Measurements from ENCODE around the gene EFCAB7. TPM values are rescaled to one million over a fixed set of nuclear protein-coding genes. Genes with fewer than 3 reads are reported as not detected.

The EFCAB7 gene
- total RNA-seq, 1 experiment from 2014 or later = 3.0 TPM

DNA sequence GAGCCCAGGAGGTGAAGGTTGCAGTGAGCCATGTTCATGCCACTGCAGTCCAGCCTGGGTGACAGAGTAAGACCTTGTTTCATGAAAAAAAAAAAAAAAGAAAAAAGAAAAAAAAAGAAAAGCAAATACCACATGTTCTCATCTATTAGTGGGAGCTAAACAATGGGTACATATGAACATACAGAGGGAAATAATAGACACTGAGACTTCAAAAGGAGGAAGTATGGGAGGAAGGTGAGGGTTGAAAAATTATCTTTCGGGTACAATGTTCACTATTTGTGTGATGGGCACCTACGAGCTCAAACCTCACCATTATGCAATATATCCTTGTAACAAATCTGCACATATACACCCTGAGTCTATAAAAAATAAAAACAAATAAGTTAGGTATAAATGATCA lies 6.7 kb upstream of the EFCAB7 start:
- H2BK20ac ChIP-seq (ENCODE audit: low read depth, low read length, poor library complexity, severe bottlenecking) = no peak overlapping the region
- H4K91ac ChIP-seq (ENCODE audit: insufficient read length, low read depth, low read length) = no peak overlapping the region
- H3K4me1 ChIP-seq (ENCODE audit: insufficient read depth, low read length) = no peaks in the 10 kb centered on the region
- no peak overlapping the region for H3K56ac ChIP-seq (ENCODE audit: insufficient read length, low read depth, low read length)
- no peaks in the 10 kb centered on the region for H3K23me2 ChIP-seq (ENCODE audit: insufficient read length, low read depth, low read length, poor library complexity, severe bottlenecking)
- no peak overlapping the region for H2BK5ac ChIP-seq (ENCODE audit: insufficient read length, low read length)
- H3K4me1 Mint-ChIP-seq = peaks cover 2% of the 10 kb centered on the region in 2 experiments; a peak in 2 of 4 replicates
- no peak overlapping the region for H2BK12ac ChIP-seq (ENCODE audit: insufficient read length, low read depth, low read length)
- H2BK15ac ChIP-seq (ENCODE audit: low read depth, low read length) = no peak overlapping the region
- no peak overlapping the region for H3K4ac ChIP-seq (ENCODE audit: low read depth, low read length)
- H4K5ac ChIP-seq (ENCODE audit: insufficient read length, low read depth, low read length) = no peak overlapping the region
- H3K27ac ChIP-seq (ENCODE audit: insufficient read length, low read depth, low read length) = no peak overlapping the region
- H3K23ac ChIP-seq (ENCODE audit: insufficient read length, low read depth, low read length) = no peak overlapping the region
- H4K8ac ChIP-seq (replicated peaks; ENCODE audit: insufficient read length, low read depth, low read length) = no peak overlapping the region
- H4K20me1 ChIP-seq (ENCODE audit: control insufficient read depth, insufficient read depth, insufficient read length) = no peaks in the 10 kb centered on the region
- H3K4me3 Mint-ChIP-seq = no peak overlapping the region
- H3K27me3 ChIP-seq (ENCODE audit: insufficient read depth, low read length) = no peaks in the 10 kb centered on the region
- no peak overlapping the region for H2AFZ ChIP-seq (ENCODE audit: low read length)
- H3K79me2 ChIP-seq (ENCODE audit: insufficient read depth, low read length) = no peaks in the 10 kb centered on the region; the same call in 1 of the 2 replicates
- no peak for DNase-seq
- no peaks in the 10 kb centered on the region for H3K27me3 Mint-ChIP-seq (ENCODE audit: low read depth)
- TF ChIP-seq, protein P1, sequence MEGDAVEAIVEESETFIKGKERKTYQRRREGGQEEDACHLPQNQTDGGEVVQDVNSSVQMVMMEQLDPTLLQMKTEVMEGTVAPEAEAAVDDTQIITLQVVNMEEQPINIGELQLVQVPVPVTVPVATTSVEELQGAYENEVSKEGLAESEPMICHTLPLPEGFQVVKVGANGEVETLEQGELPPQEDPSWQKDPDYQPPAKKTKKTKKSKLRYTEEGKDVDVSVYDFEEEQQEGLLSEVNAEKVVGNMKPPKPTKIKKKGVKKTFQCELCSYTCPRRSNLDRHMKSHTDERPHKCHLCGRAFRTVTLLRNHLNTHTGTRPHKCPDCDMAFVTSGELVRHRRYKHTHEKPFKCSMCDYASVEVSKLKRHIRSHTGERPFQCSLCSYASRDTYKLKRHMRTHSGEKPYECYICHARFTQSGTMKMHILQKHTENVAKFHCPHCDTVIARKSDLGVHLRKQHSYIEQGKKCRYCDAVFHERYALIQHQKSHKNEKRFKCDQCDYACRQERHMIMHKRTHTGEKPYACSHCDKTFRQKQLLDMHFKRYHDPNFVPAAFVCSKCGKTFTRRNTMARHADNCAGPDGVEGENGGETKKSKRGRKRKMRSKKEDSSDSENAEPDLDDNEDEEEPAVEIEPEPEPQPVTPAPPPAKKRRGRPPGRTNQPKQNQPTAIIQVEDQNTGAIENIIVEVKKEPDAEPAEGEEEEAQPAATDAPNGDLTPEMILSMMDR (conservative IDR thresholded peaks at IDR 0.05) = no peak
- H3K4me2 ChIP-seq (ENCODE audit: insufficient read depth, insufficient read length, low read length) = no peak overlapping the region
- whole genome bisulfite sequencing (ENCODE audit: extremely low coverage, insufficient read length, low lambda C conversion rate) = no CpG with 5 or more reads among the region's 2 CpGs
- H3T11ph ChIP-seq (ENCODE audit: low read length) = no peak overlapping the region
- no peaks in the 10 kb centered on the region for H3K79me1 ChIP-seq (ENCODE audit: insufficient read depth, low read depth, low read length, poor library complexity, severe bottlenecking)
- H3K36me3 Mint-ChIP-seq (ENCODE audit: insufficient read depth in 1 of 3, low read depth in 3 of 3) = peaks cover 13 to 26% (median 14%) of the 10 kb centered on the region in 3 experiments
- H3K14ac ChIP-seq (ENCODE audit: insufficient read depth, low read length) = no peak overlapping the region
- H3K9me3 ChIP-seq (ENCODE audit: control insufficient read depth, low read depth, low read length) = no peaks in the 10 kb centered on the region
- H3K9me3 Mint-ChIP-seq = peaks cover 7 to 8% of the 10 kb centered on the region in 2 experiments; a peak in 4 of 5 replicates
- H2AK5ac ChIP-seq (ENCODE audit: insufficient read length, low read length) = no peak overlapping the region
- H2BK120ac ChIP-seq (ENCODE audit: low read depth, low read length, poor library complexity, severe bottlenecking) = no peak overlapping the region
- no peak overlapping the region for H3K18ac ChIP-seq (ENCODE audit: insufficient read length, low read depth, low read length)
- H3K27ac Mint-ChIP-seq = no peak overlapping the region
- no peak overlapping the region for H3K9ac ChIP-seq (ENCODE audit: extremely low read depth, insufficient read length, low read length)
